ENCODE measurements around the gene CLIC3.

The CLIC3 gene

GRCh38 chr9:136996361-136997292 lies at the start of gene CLIC3:
Gene CLIC3 (minus strand): TSS chr9:136996568. CDS start chr9:136996543, 25 bp downstream.
- no peaks in the 10 kb centered on the region for H4K20me1 ChIP-seq (ENCODE audit: low read depth, low read length)
- H3K27ac ChIP-seq (ENCODE audit: low read depth, low read length) = no peak within 1 kb of the TSS
- H3K9ac ChIP-seq (ENCODE audit: low read length) = no peak within 1 kb of the TSS
- no peaks in the 10 kb centered on the region for H3K9me3 ChIP-seq (ENCODE audit: insufficient read depth, low read length)
- no peak for TF ChIP-seq EZH2phosphoT487 (conservative IDR thresholded peaks at IDR 0.05; ENCODE audit: low read length)
- TF ChIP-seq CTCF (IDR thresholded peaks at IDR 0.05; ENCODE audit: insufficient read depth, low read length, poor library complexity, severe bottlenecking) = no peak
- no peak within 1 kb of the TSS for H3K4me2 ChIP-seq (ENCODE audit: low read depth, low read length, poor library complexity, severe bottlenecking)
- no peaks in the 10 kb centered on the region for H3K79me2 ChIP-seq (ENCODE audit: insufficient read depth, low read length)
- H3K4me3 ChIP-seq (ENCODE audit: insufficient read depth, low read length, poor library complexity, severe bottlenecking) = no peak within 1 kb of the TSS
- no peaks in the 10 kb centered on the region for H3K27me3 ChIP-seq (ENCODE audit: low read length)
- no peaks in the 10 kb centered on the region for H3K9me2 ChIP-seq (replicated peaks; ENCODE audit: insufficient read depth, low read length)
- H2AFZ ChIP-seq (ENCODE audit: low read depth, low read length, severe bottlenecking) = no peak within 1 kb of the TSS
- no peaks in the 10 kb centered on the region for H3F3A ChIP-seq (ENCODE audit: insufficient read depth)
- no peaks in the 10 kb centered on the region for H3K36me3 ChIP-seq (ENCODE audit: low read length)

- no peak overlapping the region for H2AFZ ChIP-seq (ENCODE audit: low read depth, low read length, severe bottlenecking)
- H3K27ac ChIP-seq (ENCODE audit: low read depth, low read length) = no peak overlapping the region
- no peaks in the 10 kb centered on the region for H3K27me3 ChIP-seq (ENCODE audit: low read length)
These were observed 49.1 kb upstream of the CLIC3 start for GRCh38 chr9:137045294-137046087.

More at GRCh38 chr9:137045294-137046087, 49.1 kb upstream of the CLIC3 start:
- H3F3A ChIP-seq (ENCODE audit: insufficient read depth) = no peaks in the 10 kb centered on the region
- H4K20me1 ChIP-seq (ENCODE audit: low read depth, low read length) = no peaks in the 10 kb centered on the region
- no peaks in the 10 kb centered on the region for H3K9me2 ChIP-seq (replicated peaks; ENCODE audit: insufficient read depth, low read length)
- no peaks in the 10 kb centered on the region for H3K9me3 ChIP-seq (ENCODE audit: insufficient read depth, low read length)
- 0 out of 2 replicates have a peak, but pooled peaks have one; percentile 82 for TF ChIP-seq EZH2phosphoT487 (conservative IDR thresholded peaks at IDR 0.05; ENCODE audit: low read length)
- TF ChIP-seq CTCF (IDR thresholded peaks at IDR 0.05; ENCODE audit: insufficient read depth, low read length, poor library complexity, severe bottlenecking) = no peak
- H3K79me2 ChIP-seq (ENCODE audit: insufficient read depth, low read length) = no peaks in the 10 kb centered on the region
- H3K4me2 ChIP-seq (ENCODE audit: low read depth, low read length, poor library complexity, severe bottlenecking) = peak overlapping the region; percentile 18
- H3K9ac ChIP-seq (ENCODE audit: low read length) = no peak overlapping the region
- no peak overlapping the region for H3K4me3 ChIP-seq (ENCODE audit: insufficient read depth, low read length, poor library complexity, severe bottlenecking)
- no peaks in the 10 kb centered on the region for H3K36me3 ChIP-seq (ENCODE audit: low read length)

Measured in SU-DHL-6 (cell line).